Neural progenitor cell (in vitro differentiated cells): Measurements from ENCODE around the gene BABAM1. TPM values are rescaled to one million over a fixed set of nuclear protein-coding genes. Genes with fewer than 3 reads are reported as not detected.

Experiments used
- DNase-seq: peaks from one replicate; pipeline ENCODE4 v3.0.0-alpha.2; 2016; ENCODE audit warnings: low spot score
- H2AFZ ChIP-seq: fragments of 200-600 bp; sonication (generic); replicated peaks from 2 replicates; pipeline ENCODE4 v1.6.1; 2016; ENCODE audit warnings: antibody characterized with exemption
- H3F3A ChIP-seq: fragments of 200-600 bp; sonication (generic); 2 replicates; pipeline ENCODE4 v1.6.1; 2016; ENCODE audit warnings: antibody characterized with exemption, low read depth
- H3K27ac ChIP-seq: fragments of 200-600 bp; sonication (generic); 2 replicates; pipeline ENCODE4 v1.5.1; 2016; ENCODE audit warnings: mild to moderate bottlenecking
- H3K27me3 ChIP-seq: fragments of 200-600 bp; sonication (generic); 2 replicates; pipeline ENCODE4 v1.6.1; 2016; ENCODE audit warnings: mild to moderate bottlenecking, moderate library complexity
- H3K36me3 ChIP-seq: fragments of 200-600 bp; sonication (generic); 2 replicates; pipeline ENCODE4 v1.5.1; 2016
- H3K4me1 ChIP-seq: fragments of 200-600 bp; sonication (generic); 2 replicates; pipeline ENCODE4 v1.6.1; 2016; ENCODE audit warnings: mixed run types
- H3K4me2 ChIP-seq: fragments of 200-600 bp; sonication (generic); 2 replicates; pipeline ENCODE4 v1.6.1; 2016
- H3K4me3 ChIP-seq: fragments of 200-600 bp; sonication (generic); 2 replicates; pipeline ENCODE4 v1.5.1; 2016
- H3K79me2 ChIP-seq: fragments of 200-600 bp; sonication (generic); 2 replicates; pipeline ENCODE4 v1.6.1; 2016; ENCODE audit warnings: low read depth
- H3K9ac ChIP-seq: fragments of 200-600 bp; sonication (generic); 2 replicates; pipeline ENCODE4 v1.6.1; 2016
- H3K9me3 ChIP-seq: fragments of 200-600 bp; sonication (generic); 2 replicates; pipeline ENCODE4 v1.5.1; 2016; ENCODE audit warnings: low read depth
- H4K20me1 ChIP-seq: fragments of 200-600 bp; sonication (generic); 2 replicates; pipeline ENCODE4 v1.6.1; 2016; ENCODE audit warnings: low read depth
- H3K27ac Mint-ChIP-seq: 3 replicates; pipeline ENCODE4 v1.8.0; 2021; ENCODE audit warnings: mixed read lengths
- H3K27me3 Mint-ChIP-seq: 2 replicates; pipeline ENCODE4 v1.8.0; 2022; ENCODE audit warnings: low read depth, mild to moderate bottlenecking, inconsistent platforms, moderate library complexity, mixed read lengths; ENCODE audit not compliant: insufficient read depth
- H3K36me3 Mint-ChIP-seq: 3 replicates; pipeline ENCODE4 v1.8.0; 2021; ENCODE audit warnings: mixed read lengths
- H3K4me1 Mint-ChIP-seq: 3 replicates; pipeline ENCODE4 v1.8.0; 2021; ENCODE audit warnings: mixed read lengths
- H3K4me3 Mint-ChIP-seq: 3 replicates; pipeline ENCODE4 v1.8.0; 2021; ENCODE audit warnings: mild to moderate bottlenecking, moderate library complexity, mixed read lengths
- H3K9me3 Mint-ChIP-seq: 3 replicates; pipeline ENCODE4 v1.8.0; 2020; ENCODE audit warnings: mixed read lengths
- EZH2 ChIP-seq: fragments of 200-600 bp; sonication (generic); IDR thresholded peaks from 2 replicates; pipeline ENCODE4 v1.6.1; 2017; ENCODE audit warnings: antibody characterized with exemption, mild to moderate bottlenecking, moderate library complexity
- EZH2phosphoT487 ChIP-seq: fragments of 200-600 bp; sonication (generic); IDR thresholded peaks from 2 replicates; pipeline ENCODE4 v1.6.1; 2017; ENCODE audit warnings: antibody characterized with exemption
- total RNA-seq: library from RNA; depleted of rRNA; stranded (reverse); fragments of >200 nt; gene quantifications from 2 replicates; pipeline ENCODE4 v1.2.3, GENCODE V29; 2015; ENCODE audit warnings: low replicate concordance
- TF ChIP-seq, protein P1 (sequence below): fragments of 200-600 bp; sonication (generic); IDR thresholded peaks from 2 replicates; pipeline ENCODE4 v1.5.1; 2017; ENCODE audit warnings: antibody characterized with exemption, mild to moderate bottlenecking

The BABAM1 gene
- total RNA-seq, 1 donor from 2014 or later: 89.8 TPM

DNA sequence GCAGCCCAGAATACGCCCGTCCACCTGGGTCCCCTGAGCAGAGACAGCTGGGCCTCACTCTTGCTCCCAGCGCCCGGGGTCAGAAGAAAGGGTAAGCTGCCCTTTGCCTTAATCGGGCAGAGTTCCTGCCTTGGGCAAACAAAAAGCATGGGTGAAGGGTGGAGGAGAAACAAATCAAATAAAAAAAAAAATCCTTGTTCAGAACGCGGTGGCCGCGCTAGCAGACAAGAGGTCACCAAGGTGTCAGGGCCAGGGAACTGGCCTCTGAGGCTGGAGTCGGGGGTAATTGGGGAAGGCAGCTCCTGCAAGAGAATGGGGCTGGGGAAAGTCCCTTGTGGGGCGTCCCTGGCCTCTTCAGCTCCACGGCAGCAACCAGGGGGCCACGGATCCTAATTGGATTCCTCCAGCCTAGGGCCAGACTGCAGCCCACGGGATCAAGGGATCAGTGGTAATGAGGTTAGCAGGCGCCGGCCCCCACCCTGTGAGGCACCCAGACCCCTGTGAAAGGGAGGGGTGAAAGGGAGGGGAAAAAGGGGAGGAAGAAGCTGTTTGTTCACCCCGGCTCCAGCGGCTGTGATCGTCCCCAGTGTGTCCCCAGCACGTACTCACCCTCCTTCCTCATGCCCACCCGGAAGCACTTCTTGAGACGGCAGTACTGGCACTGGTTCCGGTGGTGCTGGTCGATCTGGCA is 27.0 kb upstream of the BABAM1 start:
- Histone ChIP-seq H3K4me3 (no peak overlapping the region), H3K27ac (no peak overlapping the region), H3K36me3 (no peaks in the 10 kb centered on the region), H3F3A (peaks cover 44% of the 10 kb centered on the region), H3K9ac (no peak overlapping the region), H2AFZ (no peak overlapping the region), H3K4me2 (no peak overlapping the region), H3K4me1 (peaks cover 12% of the 10 kb centered on the region), H3K27me3 (no peaks in the 10 kb centered on the region), H3K79me2 (peaks cover 56% of the 10 kb centered on the region), H3K9me3 (no peaks in the 10 kb centered on the region), H4K20me1 (peaks cover 52% of the 10 kb centered on the region)
- Mint-ChIP-seq H3K27me3 (peaks cover 9% of the 10 kb centered on the region), H3K27ac (peak overlapping the region; percentile 57), H3K4me3 (peak overlapping the region; percentile 70), H3K36me3 (peaks cover 5% of the 10 kb centered on the region), H3K9me3 (no peaks in the 10 kb centered on the region), H3K4me1 (peaks cover 38% of the 10 kb centered on the region)
- DNase-seq: no peak
- TF ChIP-seq, protein P1, sequence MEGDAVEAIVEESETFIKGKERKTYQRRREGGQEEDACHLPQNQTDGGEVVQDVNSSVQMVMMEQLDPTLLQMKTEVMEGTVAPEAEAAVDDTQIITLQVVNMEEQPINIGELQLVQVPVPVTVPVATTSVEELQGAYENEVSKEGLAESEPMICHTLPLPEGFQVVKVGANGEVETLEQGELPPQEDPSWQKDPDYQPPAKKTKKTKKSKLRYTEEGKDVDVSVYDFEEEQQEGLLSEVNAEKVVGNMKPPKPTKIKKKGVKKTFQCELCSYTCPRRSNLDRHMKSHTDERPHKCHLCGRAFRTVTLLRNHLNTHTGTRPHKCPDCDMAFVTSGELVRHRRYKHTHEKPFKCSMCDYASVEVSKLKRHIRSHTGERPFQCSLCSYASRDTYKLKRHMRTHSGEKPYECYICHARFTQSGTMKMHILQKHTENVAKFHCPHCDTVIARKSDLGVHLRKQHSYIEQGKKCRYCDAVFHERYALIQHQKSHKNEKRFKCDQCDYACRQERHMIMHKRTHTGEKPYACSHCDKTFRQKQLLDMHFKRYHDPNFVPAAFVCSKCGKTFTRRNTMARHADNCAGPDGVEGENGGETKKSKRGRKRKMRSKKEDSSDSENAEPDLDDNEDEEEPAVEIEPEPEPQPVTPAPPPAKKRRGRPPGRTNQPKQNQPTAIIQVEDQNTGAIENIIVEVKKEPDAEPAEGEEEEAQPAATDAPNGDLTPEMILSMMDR: no peak
- TF ChIP-seq EZH2 (no peak), EZH2phosphoT487 (no peak)

DNA sequence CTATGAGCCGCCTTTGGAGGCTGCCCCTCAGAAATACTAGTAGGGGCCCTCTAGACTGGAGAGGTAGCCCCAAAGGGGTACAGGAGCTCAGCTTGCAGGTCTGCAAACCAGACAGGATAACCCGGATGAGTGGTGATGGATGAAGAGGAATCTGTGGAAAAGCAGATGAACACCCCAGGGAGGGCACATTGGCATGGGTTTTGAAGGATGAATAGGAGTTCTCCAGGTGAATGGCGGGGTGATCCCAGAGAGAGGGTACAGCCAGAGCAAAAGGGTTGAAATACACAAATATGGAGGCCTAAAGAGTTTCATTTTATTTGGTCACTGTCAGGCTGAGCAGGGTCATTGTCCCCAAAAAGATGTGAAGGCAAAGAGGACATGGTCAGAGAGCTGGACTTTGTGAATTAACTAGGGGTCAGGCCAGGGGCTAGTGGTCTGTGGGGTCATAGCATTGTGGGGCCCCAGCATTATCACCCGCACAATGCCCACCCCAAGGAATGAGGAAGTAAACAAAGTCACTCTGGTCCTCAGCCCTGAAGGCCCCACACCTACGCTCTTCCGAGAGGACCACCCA is 26.3 kb upstream of the BABAM1 start:
- peak overlapping the region; percentile 70 for H3K4me3 Mint-ChIP-seq

DNA sequence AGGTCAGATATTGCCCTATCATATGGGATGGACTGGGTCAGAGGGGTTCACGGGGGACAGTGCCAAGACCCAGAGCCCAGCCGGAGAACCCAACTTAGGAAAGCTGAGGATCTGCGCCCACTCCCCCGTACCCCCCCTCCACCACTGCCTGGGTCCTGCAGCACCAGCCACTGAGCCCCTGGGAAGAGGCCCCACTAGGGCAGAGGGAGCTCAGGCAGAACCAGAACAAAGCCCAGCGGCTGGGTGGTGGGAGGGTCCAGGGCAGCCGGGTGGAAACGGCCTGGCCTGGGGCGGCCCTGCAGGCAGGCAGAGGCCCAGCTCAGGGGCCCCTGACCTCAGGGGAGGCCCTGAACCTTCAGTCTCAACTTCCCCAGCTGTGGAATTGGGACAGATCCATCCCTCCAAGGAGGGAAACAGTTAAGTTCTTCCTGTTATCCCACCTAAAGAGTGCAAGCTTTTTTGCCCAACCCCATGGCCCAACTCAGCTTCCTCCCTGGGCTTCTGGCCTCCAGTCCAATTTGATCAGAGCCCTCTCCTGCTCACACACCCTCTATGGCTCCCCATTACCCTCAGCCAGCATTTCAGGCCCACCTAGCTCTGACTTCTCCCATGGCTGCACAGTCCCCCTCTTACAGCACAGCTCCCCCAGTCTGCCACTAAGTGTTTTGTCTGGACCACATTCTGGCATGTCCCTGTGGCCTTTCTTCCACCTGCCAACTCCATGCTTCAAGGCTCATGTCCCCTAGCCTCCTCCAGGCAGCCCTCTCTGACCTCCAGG is 24.6 kb upstream of the BABAM1 start:
- peak overlapping the region; percentile 46 for H3K27ac Mint-ChIP-seq
- peaks cover 45% of the 10 kb centered on the region for H3K4me1 Mint-ChIP-seq
- no peak overlapping the region for H3K4me3 ChIP-seq
- TF ChIP-seq EZH2 (no peak), EZH2phosphoT487 (no peak)
- TF ChIP-seq, protein P1: no peak
- H3K9ac ChIP-seq: no peak overlapping the region
- peak overlapping the region; percentile 91 for H3K4me2 ChIP-seq
- peak overlapping the region; percentile 96 for H3K4me3 Mint-ChIP-seq
- no peaks in the 10 kb centered on the region for H3K9me3 ChIP-seq
- peaks cover 38% of the 10 kb centered on the region for H3F3A ChIP-seq
- no peak for DNase-seq
- H3K27me3 ChIP-seq: no peaks in the 10 kb centered on the region
- no peak overlapping the region for H2AFZ ChIP-seq
- H3K36me3 Mint-ChIP-seq: peaks cover 5% of the 10 kb centered on the region
- peaks cover 10% of the 10 kb centered on the region for H3K27me3 Mint-ChIP-seq
- H3K9me3 Mint-ChIP-seq: peaks cover 2% of the 10 kb centered on the region
- H3K27ac ChIP-seq: no peak overlapping the region
- H3K4me1 ChIP-seq: peaks cover 17% of the 10 kb centered on the region
- peaks cover 49% of the 10 kb centered on the region for H4K20me1 ChIP-seq
- H3K36me3 ChIP-seq: no peaks in the 10 kb centered on the region
- H3K79me2 ChIP-seq: peaks cover 49% of the 10 kb centered on the region

More for the DNA sequence above, 26.3 kb upstream of the BABAM1 start:
- H3K27me3 Mint-ChIP-seq: peaks cover 9% of the 10 kb centered on the region
- Histone ChIP-seq H3F3A (peaks cover 38% of the 10 kb centered on the region), H3K4me1 (peaks cover 12% of the 10 kb centered on the region), H3K27ac (no peak overlapping the region), H3K4me3 (no peak overlapping the region), H3K79me2 (peaks cover 55% of the 10 kb centered on the region), H3K36me3 (no peaks in the 10 kb centered on the region), H4K20me1 (peaks cover 49% of the 10 kb centered on the region), H3K4me2 (no peak overlapping the region), H3K9me3 (no peaks in the 10 kb centered on the region), H3K9ac (no peak overlapping the region), H2AFZ (no peak overlapping the region), H3K27me3 (no peaks in the 10 kb centered on the region)
- H3K36me3 Mint-ChIP-seq: peaks cover 5% of the 10 kb centered on the region
- H3K27ac Mint-ChIP-seq: peak overlapping the region; percentile 57
- TF ChIP-seq EZH2 (no peak), EZH2phosphoT487 (no peak)
- TF ChIP-seq, protein P1: no peak
- no peaks in the 10 kb centered on the region for H3K9me3 Mint-ChIP-seq
- peaks cover 38% of the 10 kb centered on the region for H3K4me1 Mint-ChIP-seq
- DNase-seq: no peak
